ENCODE data around the gene CES2.

CES2 gene

GRCh38 chr16:66899945-66900710, 35.2 kb upstream of the CES2 start (continued):
- no peak for TF ChIP-seq PRDM6 (tag by site-specific recombination; IDR thresholded peaks at IDR 0.05)
- no peak for TF ChIP-seq ZBTB1 (tag by site-specific recombination; IDR thresholded peaks at IDR 0.05)
- TF ChIP-seq ZNF148 (tag by site-specific recombination; IDR thresholded peaks at IDR 0.05; ENCODE audit: borderline replicate concordance), result no peak
- no peak for TF ChIP-seq ZBTB8A (tag by site-specific recombination; IDR thresholded peaks at IDR 0.05)
- TF ChIP-seq YY2 (tag by site-specific recombination; IDR thresholded peaks at IDR 0.05), result no peak
- peak; percentile 78 for TF ChIP-seq ATF2 (tag by site-specific recombination; IDR thresholded peaks at IDR 0.05; ENCODE audit: low read depth)
- no peak for TF ChIP-seq ZNF555 (tag by site-specific recombination; conservative IDR thresholded peaks at IDR 0.05)
- no peak for TF ChIP-seq ZNF2 (tag by site-specific recombination; IDR thresholded peaks at IDR 0.05)
- TF ChIP-seq ZSCAN5A (tag by site-specific recombination; IDR thresholded peaks at IDR 0.05), result no peak
- TF ChIP-seq ZNF335 (tag by site-specific recombination; conservative IDR thresholded peaks at IDR 0.05), result peak; percentile 54
- TF ChIP-seq IKZF3 (tag by site-specific recombination; IDR thresholded peaks at IDR 0.05), result peak; percentile 65
- no peak for TF ChIP-seq ZIC2 (tag by site-specific recombination; IDR thresholded peaks at IDR 0.05)
- no peak for TF ChIP-seq MEIS1 (CRISPR knock-in tag; IDR thresholded peaks at IDR 0.05; ENCODE audit: borderline replicate concordance)
- no peak; the same call in 1 of the 2 replicates for TF ChIP-seq ZBTB48 (tag by site-specific recombination; IDR thresholded peaks at IDR 0.05)
- TF ChIP-seq ZNF629 (tag by site-specific recombination; IDR thresholded peaks at IDR 0.05), result peak; percentile 80
- no peak for TF ChIP-seq RBAK (tag by site-specific recombination; IDR thresholded peaks at IDR 0.05)
- no peak for TF ChIP-seq ZNF350 (tag by site-specific recombination; IDR thresholded peaks at IDR 0.05)
- peak; percentile 74 for TF ChIP-seq HIC1 (tag by site-specific recombination; IDR thresholded peaks at IDR 0.05)
- TF ChIP-seq ZNF24 (tag by site-specific recombination; IDR thresholded peaks at IDR 0.05), result peak; percentile 29; the same call in 1 of the 2 replicates
- TF ChIP-seq SP7 (tag by site-specific recombination; IDR thresholded peaks at IDR 0.05), result peak; percentile 64; the same call in 1 of the 2 replicates
- no peak for TF ChIP-seq ZNF292 (tag by site-specific recombination; IDR thresholded peaks at IDR 0.05; ENCODE audit: borderline replicate concordance, low read depth)
- no peak for TF ChIP-seq ZNF530 (tag by site-specific recombination; IDR thresholded peaks at IDR 0.05; ENCODE audit: low read depth)
- TF ChIP-seq ZSCAN4 (tag by site-specific recombination; IDR thresholded peaks at IDR 0.05), result 0 out of 2 replicates have a peak, but pooled peaks have one; percentile 20
- peak; percentile 63 for TF ChIP-seq PRDM4 (tag by site-specific recombination; IDR thresholded peaks at IDR 0.05)
- no peak for TF ChIP-seq ZFP41 (tag by site-specific recombination; IDR thresholded peaks at IDR 0.05; ENCODE audit: borderline replicate concordance)
- no peak for TF ChIP-seq ZNF155 (tag by site-specific recombination; IDR thresholded peaks at IDR 0.05)

Data from HEK293 (cell line).